Caco-2 (cell line): ENCODE results near the gene AFG3L2. TPM values are rescaled to one million over a fixed set of nuclear protein-coding genes. Genes with fewer than 3 reads are reported as not detected.

Source experiments
- BruUV-seq: library from RNA; stranded (reverse); fragments of 400-500 nt; replicated peaks from 2 replicates; lab custom pipeline; 2021; lab: Mats Ljungman, UMichigan
- CTCF ChIA-PET: fragments of 300-600 bp; sonication (Branson Sonifier 250); formaldehyde crosslinking; loops from one replicate; lab custom pipeline; 2022; ENCODE audit warnings: antibody characterized with exemption; lab: Charles Lee
- POLR2A ChIA-PET: fragments of 300-600 bp; sonication (Branson Sonifier 250); formaldehyde crosslinking; loops from one replicate; lab custom pipeline; 2022; ENCODE audit warnings: antibody characterized with exemption; lab: Charles Lee
- DNase-seq, 2 experiments: peaks; one replicate each; pipeline versions ENCODE4 v3.0.0 to v3.0.0-alpha.2; 2020 to 2022
- H3K27me3 ChIP-seq: replicated peaks from 2 replicates; pipeline ENCODE4 v1.6.0; 2011; ENCODE audit warnings: low read length; ENCODE audit not compliant: control insufficient read depth, insufficient read depth
- H3K36me3 ChIP-seq: 2 replicates; pipeline ENCODE4 v1.5.1; 2011; ENCODE audit warnings: low read length; ENCODE audit not compliant: control insufficient read depth, insufficient read depth
- H3K4me1 ChIP-seq: fragments of 250-450 bp; sonication (Bioruptor Pico); 2 replicates; pipeline ENCODE4 v1.5.1; 2020; ENCODE audit warnings: mild to moderate bottlenecking
- H3K4me3 ChIP-seq: 2 replicates; pipeline ENCODE4 v1.5.1; 2011; ENCODE audit warnings: low read depth, mild to moderate bottlenecking, control low read depth, low read length
- H3K9me3 ChIP-seq: fragments of 250-450 bp; sonication (Bioruptor Pico); 2 replicates; pipeline ENCODE4 v1.5.1; 2020; ENCODE audit warnings: mild to moderate bottlenecking, moderate library complexity
- H3K27ac Mint-ChIP-seq: one replicate; pipeline ENCODE4 v1.8.0; 2022; ENCODE audit warnings: mixed read lengths; ENCODE audit not compliant: unreplicated experiment
- H3K27me3 Mint-ChIP-seq: one replicate; pipeline ENCODE4 v1.8.0; 2022; ENCODE audit warnings: mixed read lengths; ENCODE audit not compliant: insufficient read depth, unreplicated experiment
- H3K36me3 Mint-ChIP-seq: one replicate; pipeline ENCODE4 v1.8.0; 2022; ENCODE audit warnings: mild to moderate bottlenecking, mixed read lengths; ENCODE audit not compliant: insufficient read depth, unreplicated experiment
- H3K4me1 Mint-ChIP-seq: one replicate; pipeline ENCODE4 v1.8.0; 2022; ENCODE audit warnings: low read depth, mixed read lengths; ENCODE audit not compliant: unreplicated experiment
- H3K4me3 Mint-ChIP-seq: one replicate; pipeline ENCODE4 v1.8.0; 2022; ENCODE audit warnings: mild to moderate bottlenecking, moderate library complexity, mixed read lengths; ENCODE audit not compliant: unreplicated experiment
- H3K9me3 Mint-ChIP-seq: one replicate; pipeline ENCODE4 v1.8.0; 2022; ENCODE audit warnings: mixed read lengths; ENCODE audit not compliant: unreplicated experiment
- CTCF ChIP-seq, 2 experiments: fragments of 200-600 bp in 1 of 2; IDR thresholded peaks; 1 replicate in 1 of 2; 2 replicates in 1 of 2; pipeline versions ENCODE4 v1.5.1 to v1.8.0; 2011 to 2022; ENCODE audit warnings: antibody characterized with exemption in 1 of 2, control low read depth in 1 of 2, inconsistent platforms in 1 of 2, low read depth in 1 of 2, low read length in 1 of 2, mild to moderate bottlenecking in 1 of 2, moderate library complexity in 1 of 2; ENCODE audit not compliant: insufficient read depth in 1 of 2, severe bottlenecking in 1 of 2, unreplicated experiment in 1 of 2
- intact Hi-C: fragments of 100-400 bp; cut with micrococcal nuclease; formaldehyde crosslinking; loops from one replicate; pipeline ENCODE4 v1.10.0; 2022; ENCODE audit not compliant: unreplicated experiment
- total RNA-seq: library from RNA; stranded (reverse); gene quantifications from 2 replicates; pipeline ENCODE4 v1.2.3, GENCODE V29; 2022

Gene AFG3L2
- total RNA-seq, 1 experiment from 2014 or later = 72.0 TPM

- H3K9me3 Mint-ChIP-seq = no peaks in the 10 kb centered on the region
- H3K4me3 ChIP-seq = no peak overlapping the region
- TF ChIP-seq CTCF (IDR thresholded peaks at IDR 0.05; ENCODE audit: insufficient read depth in 1 of 2, low read depth in 1 of 2, low read length in 1 of 2, severe bottlenecking in 1 of 2, unreplicated experiment in 1 of 2) = no peak
- peaks cover 12% of the 10 kb centered on the region for H3K4me1 Mint-ChIP-seq
- H3K27ac Mint-ChIP-seq = no peak overlapping the region
- POLR2A ChIA-PET = interaction anchor here (0.5 to 2.0 kb wide), 6 partner anchors 10 to 490 kb away, joined by 3 to 27 read pairs (median 5); partner anchors contain the start of genes AFG3L2 and PRELID3A
- peaks cover 10% of the 10 kb centered on the region; the same call in 1 of the 2 replicates for H3K4me1 ChIP-seq
- no peaks in the 10 kb centered on the region for H3K36me3 ChIP-seq
- BruUV-seq = no TSS peak
- H3K27me3 Mint-ChIP-seq = no peaks in the 10 kb centered on the region
- DNase-seq = no peak
- no peaks in the 10 kb centered on the region for H3K36me3 Mint-ChIP-seq
- intact Hi-C loops = loop anchor here (10.0 kb wide), 1 partner anchor 121 kb away; no protein-coding TSS in a partner anchor
- H3K4me3 Mint-ChIP-seq = no peak overlapping the region
- H3K9me3 ChIP-seq = no peaks in the 10 kb centered on the region
- H3K27me3 ChIP-seq = no peaks in the 10 kb centered on the region
- CTCF ChIA-PET = interaction anchor here (0.8 kb wide), 2 partner anchors 16 to 272 kb away, joined by 3 read pairs; partner anchors contain the start of gene AFG3L2
These were observed 16.5 kb upstream of the AFG3L2 start for GRCh38 chr18:12393510-12393909.

- Histone ChIP-seq H3K36me3 (no peaks in the 10 kb centered on the region), H3K4me1 (peaks cover 10% of the 10 kb centered on the region; the same call in 1 of the 2 replicates), H3K27me3 (no peaks in the 10 kb centered on the region), H3K9me3 (no peaks in the 10 kb centered on the region), H3K4me3 (no peak overlapping the region)
- Mint-ChIP-seq H3K36me3 (no peaks in the 10 kb centered on the region), H3K27me3 (no peaks in the 10 kb centered on the region), H3K27ac (no peak overlapping the region), H3K4me1 (peaks cover 12% of the 10 kb centered on the region), H3K9me3 (no peaks in the 10 kb centered on the region), H3K4me3 (no peak overlapping the region)
- DNase-seq = peak; percentile 54 to 66
- TF ChIP-seq CTCF (IDR thresholded peaks at IDR 0.05; ENCODE audit: insufficient read depth in 1 of 2, low read depth in 1 of 2, low read length in 1 of 2, severe bottlenecking in 1 of 2, unreplicated experiment in 1 of 2) = peak; percentile 88 to 96
- BruUV-seq = no TSS peak
- intact Hi-C loops = loop anchor here (1.0 to 10.0 kb wide), 2 partner anchors 123 to 269 kb away; no protein-coding TSS in a partner anchor
- ChIA-PET POLR2A (interaction anchor here (0.7 kb wide), 1 partner anchor 112 kb away, joined by 4 read pairs; no protein-coding TSS in a partner anchor), CTCF (interaction anchor here (0.6 to 1.2 kb wide), 4 partner anchors 14 to 543 kb away, joined by 3 to 4 read pairs (median 4); no protein-coding TSS in a partner anchor)
These were observed 14.6 kb upstream of the AFG3L2 start for GRCh38 chr18:12391487-12392165.

- no peak overlapping the region for H3K4me3 Mint-ChIP-seq
- no peaks in the 10 kb centered on the region for H3K4me1 ChIP-seq
- H3K36me3 Mint-ChIP-seq = no peaks in the 10 kb centered on the region
- POLR2A ChIA-PET = no interaction called here
- no TSS peak for BruUV-seq
- TF ChIP-seq CTCF (IDR thresholded peaks at IDR 0.05; ENCODE audit: insufficient read depth in 1 of 2, low read depth in 1 of 2, low read length in 1 of 2, severe bottlenecking in 1 of 2, unreplicated experiment in 1 of 2) = no peak
- H3K27me3 Mint-ChIP-seq = no peaks in the 10 kb centered on the region
- H3K4me3 ChIP-seq = no peak overlapping the region
- no peak for DNase-seq
- peaks cover 3% of the 10 kb centered on the region for H3K4me1 Mint-ChIP-seq
- intact Hi-C loops = no loop called here
- no peak overlapping the region for H3K27ac Mint-ChIP-seq
- no peaks in the 10 kb centered on the region for H3K27me3 ChIP-seq
- H3K36me3 ChIP-seq = no peaks in the 10 kb centered on the region
- CTCF ChIA-PET = no interaction called here
- H3K9me3 Mint-ChIP-seq = no peaks in the 10 kb centered on the region
- no peaks in the 10 kb centered on the region for H3K9me3 ChIP-seq
These were observed 11.4 kb upstream of the AFG3L2 start for GRCh38 chr18:12388442-12388841.
